ENCODE measurements around the gene SIVA1. TPM values are rescaled to one million over a fixed set of nuclear protein-coding genes. Genes with fewer than 3 reads are reported as not detected.

SIVA1 gene
- polyA plus RNA-seq, 1 of the 3 experiments (the other 2 are of a cell fraction), result 137 TPM

GRCh38 chr14:104704252-104704651 is 48.7 kb upstream of the SIVA1 start:
- peaks cover 7% of the 10 kb centered on the region; the same call in 1 of the 2 replicates for H3K79me2 ChIP-seq (ENCODE audit: insufficient read depth)
- H3K36me3 ChIP-seq (replicated peaks in 1 of 2; ENCODE audit: control insufficient read depth in 1 of 2, insufficient read depth in 2 of 2, low read length in 1 of 2), result peaks cover 0 to 20% of the 10 kb centered on the region in 2 experiments
- peaks cover 4% of the 10 kb centered on the region; the same call in 1 of the 2 replicates for H4K20me1 ChIP-seq (ENCODE audit: insufficient read depth)
- H3K9ac ChIP-seq, result no peak overlapping the region
- POLR2A ChIA-PET, result no interaction called here
- H2AFZ ChIP-seq (ENCODE audit: low read depth), result no peak overlapping the region
- H3K4me2 ChIP-seq, result no peak overlapping the region
- no peaks in the 10 kb centered on the region for H3K9me2 ChIP-seq
- H3K4me3 ChIP-seq (ENCODE audit: low read depth in 2 of 2, low read length in 1 of 2), result no peak overlapping the region
- TF ChIP-seq SIN3A (IDR thresholded peaks at IDR 0.05; ENCODE audit: borderline replicate concordance, low read depth, low read length) (no peak), CTCF (IDR thresholded peaks at IDR 0.05) (no peak), RCOR1 (IDR thresholded peaks at IDR 0.05; ENCODE audit: low read length) (no peak), USF2 (IDR thresholded peaks at IDR 0.05; ENCODE audit: borderline replicate concordance, low read depth, low read length) (no peak), NFIC (IDR thresholded peaks at IDR 0.05; ENCODE audit: borderline replicate concordance) (no peak), GATA2 (CRISPR knock-in tag; IDR thresholded peaks at IDR 0.05) (no peak), FOSL2 (IDR thresholded peaks at IDR 0.05; ENCODE audit: borderline replicate concordance, low read depth) (no peak), ZBTB33 (IDR thresholded peaks at IDR 0.05; ENCODE audit: borderline replicate concordance, low read depth) (no peak), JUND (IDR thresholded peaks at IDR 0.05) (no peak), FOXJ3 (CRISPR knock-in tag; IDR thresholded peaks at IDR 0.05) (no peak), FOXM1 (IDR thresholded peaks at IDR 0.05; ENCODE audit: low read depth) (no peak), SMC3 (IDR thresholded peaks at IDR 0.05; ENCODE audit: low read depth, low read length) (no peak)
- H3K27me3 ChIP-seq (ENCODE audit: insufficient read depth), result no peaks in the 10 kb centered on the region
- no peaks in the 10 kb centered on the region for H3K9me3 ChIP-seq
- no peak for DNase-seq
- CTCF ChIA-PET, result interaction anchor here (1.2 to 1.5 kb wide), 2 partner anchors 19 to 64 kb away, joined by 4 to 7 read pairs; partner anchors contain the start of gene ADSS1
- H3K27ac ChIP-seq (ENCODE audit: low read depth in 2 of 2, low read length in 1 of 2), result no peak overlapping the region
- H3F3A ChIP-seq (replicated peaks; ENCODE audit: insufficient read depth), result no peaks in the 10 kb centered on the region
- WGBS (ENCODE audit: low lambda C conversion rate), result 99% methylated on average over 20 of the region's 22 CpGs
- H3K4me1 ChIP-seq (ENCODE audit: control insufficient read depth in 1 of 2, insufficient read depth in 2 of 2, low read depth in 1 of 2, low read length in 1 of 2), result no peaks in the 10 kb centered on the region; a peak in 1 of 4 replicates
